Mucosa of descending colon (tissue), 3 donors: ENCODE results near the gene OTUD5. TPM values are rescaled to one million over a fixed set of nuclear protein-coding genes. Genes with fewer than 3 reads are reported as not detected.

Experiments used
- ATAC-seq: fragments of 200-7000 bp; cut with Tn5 transposase; one replicate; pipeline ENCODE4 v1.9.1; 2020; ENCODE audit warnings: mild to moderate bottlenecking, moderate library complexity
- DNase-seq, 3 donors: peaks; one replicate each; pipeline ENCODE4 v3.0.0-alpha.2; 2020
- H3K36me3 ChIP-seq: fragments of 200-600 bp; one replicate; pipeline ENCODE4 v1.8.0; 2021; ENCODE audit warnings: low read depth, mild to moderate bottlenecking
- H3K4me1 ChIP-seq: fragments of 200-600 bp; one replicate; pipeline ENCODE4 v1.8.0; 2021; ENCODE audit warnings: low read depth, mild to moderate bottlenecking
- H3K4me3 ChIP-seq: fragments of 200-600 bp; one replicate; pipeline ENCODE4 v1.8.0; 2021; ENCODE audit warnings: mild to moderate bottlenecking
- H3K9me3 ChIP-seq: fragments of 200-600 bp; one replicate; pipeline ENCODE4 v1.8.0; 2021; ENCODE audit warnings: mild to moderate bottlenecking
- CTCF ChIP-seq: fragments of 200-600 bp; IDR thresholded peaks from one replicate; pipeline ENCODE4 v1.8.0; 2022; ENCODE audit warnings: antibody characterized with exemption, mild to moderate bottlenecking
- intact Hi-C, 2 donors: fragments of 100-400 bp; cut with DNase I in 1 of 2; cut with micrococcal nuclease in 1 of 2; formaldehyde crosslinking; loops; one replicate each; pipeline versions ENCODE4 v1.11.0 to v1.11.1; 2022; cut with DNase I, micrococcal nuclease
- total RNA-seq, 3 donors: library from RNA; stranded (reverse); fragmentation: NEBNext Ultra II Directional in 2 of 3; extraction: Animal tissue kit (Norgen Biotek cat#: 25700) in 2 of 3; gene quantifications; one replicate each; pipeline versions ENCODE4 v1.2.1 to v1.2.4, GENCODE V29; 2021 to 2023
- donor health status: DM: no; HTN: no; CAD: no; lungs with moderate emphysema.
- donor health status: DM: no; HTN: no; CAD: no.
- donor health status: DM: no; HTN: yes; CAD: no.

Gene OTUD5
- total RNA-seq, 3 donors from 2014 or later = 43.6 to 56.5 (median 52.5) TPM

- ATAC-seq (peak; percentile 27), DNase-seq (no peak)
- Histone ChIP-seq H3K4me3 (no peak overlapping the region), H3K9me3 (no peaks in the 10 kb centered on the region), H3K36me3 (no peaks in the 10 kb centered on the region), H3K4me1 (no peaks in the 10 kb centered on the region)
- no peak for TF ChIP-seq CTCF
- intact Hi-C loops = no loop called here
Measured at GRCh38 chrX:48939524-48940228, 17.7 kb downstream of the OTUD5 start.

- DNase-seq = peak in 1 of 3 donors; percentile 66
Measured at GRCh38 chrX:48938721-48939425, 18.5 kb downstream of the OTUD5 start.

GRCh38 chrX:48937054-48937907, 20.1 kb downstream of the OTUD5 start:
- peak; percentile 65 to 94 (median 75) for DNase-seq
- H3K4me3 ChIP-seq = no peak overlapping the region
- H3K4me1 ChIP-seq = no peaks in the 10 kb centered on the region
- ATAC-seq = peak; percentile 80
- H3K36me3 ChIP-seq = no peaks in the 10 kb centered on the region
- no peak for TF ChIP-seq CTCF
- H3K9me3 ChIP-seq = no peaks in the 10 kb centered on the region
- intact Hi-C loops = no loop called here

More at GRCh38 chrX:48938721-48939425, 18.5 kb downstream of the OTUD5 start:
- no peak overlapping the region for H3K4me3 ChIP-seq
- intact Hi-C loops = no loop called here
- ATAC-seq = peak; percentile 40
- no peaks in the 10 kb centered on the region for H3K4me1 ChIP-seq
- no peaks in the 10 kb centered on the region for H3K36me3 ChIP-seq
- TF ChIP-seq CTCF = no peak
- no peaks in the 10 kb centered on the region for H3K9me3 ChIP-seq

GRCh38 chrX:48936429-48937053, 20.9 kb downstream of the OTUD5 start:
- Histone ChIP-seq H3K4me1 (no peaks in the 10 kb centered on the region), H3K36me3 (no peaks in the 10 kb centered on the region), H3K4me3 (no peak overlapping the region), H3K9me3 (no peaks in the 10 kb centered on the region)
- no peak for DNase-seq
- TF ChIP-seq CTCF = no peak
- intact Hi-C loops = no loop called here
- ATAC-seq = no peak

GRCh38 chrX:48935301-48935670, 22.1 kb downstream of the OTUD5 start:
- Histone ChIP-seq H3K9me3 (no peaks in the 10 kb centered on the region), H3K4me1 (no peaks in the 10 kb centered on the region), H3K4me3 (no peak overlapping the region), H3K36me3 (no peaks in the 10 kb centered on the region)
- ATAC-seq (no peak), DNase-seq (no peak)
- no peak for TF ChIP-seq CTCF
- intact Hi-C loops = no loop called here
